Measurements from ENCODE around the gene MGAT4D. TPM values are rescaled to one million over a fixed set of nuclear protein-coding genes. Genes with fewer than 3 reads are reported as not detected.

MGAT4D gene
- not detected for total RNA-seq

DNA sequence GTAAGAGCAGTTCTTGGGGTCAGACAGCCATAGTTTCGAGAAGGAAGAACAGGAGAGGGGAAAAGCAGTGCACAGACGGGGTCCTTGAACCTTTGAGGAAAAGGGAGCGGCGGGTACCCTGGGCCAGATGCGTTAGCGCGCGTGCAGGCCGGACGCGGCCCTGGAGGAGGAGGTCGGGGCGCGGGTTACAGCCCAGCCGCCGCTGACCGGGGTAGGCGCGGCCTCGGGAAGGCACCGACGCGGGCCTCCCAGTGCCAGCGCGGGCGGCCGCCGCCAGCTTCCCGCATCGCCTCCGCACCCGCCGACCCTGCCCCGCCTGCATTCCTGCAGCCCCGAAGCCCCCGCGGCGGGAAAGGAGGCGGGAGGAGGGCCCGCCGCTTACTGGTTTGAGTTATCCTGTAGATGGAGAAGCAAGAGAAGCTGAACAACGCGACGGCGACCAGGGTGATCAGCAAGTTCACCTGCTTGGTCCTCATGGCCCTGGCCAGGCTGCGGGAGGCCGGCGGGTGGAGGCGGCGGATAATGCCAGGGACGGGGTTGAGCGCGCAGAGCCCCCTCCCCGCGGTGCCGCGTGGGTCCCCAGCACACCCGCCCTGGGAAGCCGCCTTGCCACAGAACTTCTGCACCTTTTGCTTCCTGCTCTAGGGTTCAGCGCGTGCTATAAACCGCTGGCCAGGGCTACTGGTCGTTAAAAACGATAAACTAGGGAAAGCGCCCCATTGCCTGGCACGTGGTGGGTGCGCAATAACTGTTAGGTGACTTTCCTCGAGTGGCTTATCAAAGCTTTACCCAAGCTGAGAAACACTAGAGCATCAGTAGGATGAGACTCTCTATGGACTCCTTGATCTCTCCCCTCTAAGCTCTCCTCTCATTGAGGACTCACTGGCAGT lies at the start of gene MGAT4D:
TSS of gene MGAT4D (minus strand) at position 547 of the 890 bp plus-strand sequence. CDS start at position 476, 71 bp downstream.
- TF ChIP-seq, protein P1, sequence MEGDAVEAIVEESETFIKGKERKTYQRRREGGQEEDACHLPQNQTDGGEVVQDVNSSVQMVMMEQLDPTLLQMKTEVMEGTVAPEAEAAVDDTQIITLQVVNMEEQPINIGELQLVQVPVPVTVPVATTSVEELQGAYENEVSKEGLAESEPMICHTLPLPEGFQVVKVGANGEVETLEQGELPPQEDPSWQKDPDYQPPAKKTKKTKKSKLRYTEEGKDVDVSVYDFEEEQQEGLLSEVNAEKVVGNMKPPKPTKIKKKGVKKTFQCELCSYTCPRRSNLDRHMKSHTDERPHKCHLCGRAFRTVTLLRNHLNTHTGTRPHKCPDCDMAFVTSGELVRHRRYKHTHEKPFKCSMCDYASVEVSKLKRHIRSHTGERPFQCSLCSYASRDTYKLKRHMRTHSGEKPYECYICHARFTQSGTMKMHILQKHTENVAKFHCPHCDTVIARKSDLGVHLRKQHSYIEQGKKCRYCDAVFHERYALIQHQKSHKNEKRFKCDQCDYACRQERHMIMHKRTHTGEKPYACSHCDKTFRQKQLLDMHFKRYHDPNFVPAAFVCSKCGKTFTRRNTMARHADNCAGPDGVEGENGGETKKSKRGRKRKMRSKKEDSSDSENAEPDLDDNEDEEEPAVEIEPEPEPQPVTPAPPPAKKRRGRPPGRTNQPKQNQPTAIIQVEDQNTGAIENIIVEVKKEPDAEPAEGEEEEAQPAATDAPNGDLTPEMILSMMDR (IDR thresholded peaks at IDR 0.05): no peak
- Mint-ChIP-seq H3K36me3 (ENCODE audit: low read depth) (no peaks in the 10 kb centered on the region), H3K27me3 (peaks cover 51% of the 10 kb centered on the region), H3K9me3 (no peaks in the 10 kb centered on the region), H3K4me3 (peak within 1 kb of the TSS; percentile 31), H3K27ac (no peak within 1 kb of the TSS), H3K4me1 (ENCODE audit: low read depth) (peaks cover 4% of the 10 kb centered on the region)
- intact Hi-C loops (cut with micrococcal nuclease): no loop called here
- DNase-seq (peak; percentile 6), ATAC-seq (peak; percentile 30)
- ChIA-PET POLR2A (no interaction called here), CTCF (interaction anchor here (0.6 to 1.3 kb wide), 3 partner anchors 8 to 333 kb away, joined by 3 read pairs; no protein-coding TSS in a partner anchor)

DNA sequence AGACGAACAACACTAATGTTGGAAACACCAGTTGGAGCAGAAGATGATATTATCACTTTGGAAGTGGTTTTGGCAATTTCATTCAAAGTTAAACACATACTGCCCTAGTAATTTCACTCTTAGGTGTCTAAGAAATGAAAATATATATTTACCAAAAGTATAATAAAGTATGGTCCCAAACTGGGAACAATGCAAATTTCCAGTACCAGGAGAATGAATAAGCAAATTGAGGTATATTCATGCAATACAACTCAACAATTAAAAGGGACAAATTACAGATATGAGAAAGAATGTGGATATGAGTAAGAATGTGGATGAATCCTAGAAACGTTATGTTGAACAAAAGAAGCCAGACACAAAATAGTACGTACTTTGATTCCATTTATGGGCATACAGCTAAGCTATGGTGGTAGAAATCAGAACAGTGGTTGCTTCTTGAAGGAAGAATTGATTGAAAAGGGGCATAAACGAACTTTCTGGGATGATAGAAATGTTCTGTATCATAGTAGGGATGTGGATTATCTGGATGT lies 35.9 kb upstream of the MGAT4D start:
- POLR2A ChIA-PET: interaction anchor here (0.8 kb wide), 1 partner anchor 148 kb away, joined by 3 read pairs; no protein-coding TSS in a partner anchor
- CTCF ChIA-PET: interaction anchor here (1.8 kb wide), 1 partner anchor 10 kb away, joined by 7 read pairs; the partner anchor contains the start of gene ELMOD2
- H3K27me3 Mint-ChIP-seq: no peaks in the 10 kb centered on the region
- no peak for DNase-seq
- H3K4me3 Mint-ChIP-seq: no peak overlapping the region
- intact Hi-C loops (cut with micrococcal nuclease): no loop called here
- no peaks in the 10 kb centered on the region for H3K4me1 Mint-ChIP-seq (ENCODE audit: low read depth)
- H3K9me3 Mint-ChIP-seq: no peaks in the 10 kb centered on the region
- TF ChIP-seq, protein P1 (IDR thresholded peaks at IDR 0.05): no peak
- ATAC-seq: no peak
- no peak overlapping the region for H3K27ac Mint-ChIP-seq
- peaks cover 15% of the 10 kb centered on the region for H3K36me3 Mint-ChIP-seq (ENCODE audit: low read depth)

DNA sequence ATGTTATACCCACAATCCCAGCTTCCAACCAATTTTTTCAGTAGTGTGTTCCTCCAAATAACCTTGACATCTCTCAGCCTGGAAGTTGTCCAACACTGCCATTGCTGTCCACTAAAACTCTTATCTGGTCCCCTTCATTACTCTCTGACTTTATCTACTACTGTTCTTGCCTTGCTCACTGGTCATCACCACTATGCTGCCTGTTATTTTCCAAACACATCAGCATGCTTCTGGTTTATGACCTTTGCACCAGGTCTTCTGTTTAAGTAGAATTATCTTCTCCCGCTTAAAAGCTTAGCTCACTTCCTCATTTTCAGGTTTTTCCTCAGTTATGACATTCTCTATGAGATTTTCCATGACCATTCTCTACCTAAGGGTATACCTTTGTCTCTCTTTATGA lies 31.3 kb upstream of the MGAT4D start:
- H3K9me3 Mint-ChIP-seq: no peaks in the 10 kb centered on the region
- H3K27me3 Mint-ChIP-seq: no peaks in the 10 kb centered on the region
- CTCF ChIA-PET: no interaction called here

DNA sequence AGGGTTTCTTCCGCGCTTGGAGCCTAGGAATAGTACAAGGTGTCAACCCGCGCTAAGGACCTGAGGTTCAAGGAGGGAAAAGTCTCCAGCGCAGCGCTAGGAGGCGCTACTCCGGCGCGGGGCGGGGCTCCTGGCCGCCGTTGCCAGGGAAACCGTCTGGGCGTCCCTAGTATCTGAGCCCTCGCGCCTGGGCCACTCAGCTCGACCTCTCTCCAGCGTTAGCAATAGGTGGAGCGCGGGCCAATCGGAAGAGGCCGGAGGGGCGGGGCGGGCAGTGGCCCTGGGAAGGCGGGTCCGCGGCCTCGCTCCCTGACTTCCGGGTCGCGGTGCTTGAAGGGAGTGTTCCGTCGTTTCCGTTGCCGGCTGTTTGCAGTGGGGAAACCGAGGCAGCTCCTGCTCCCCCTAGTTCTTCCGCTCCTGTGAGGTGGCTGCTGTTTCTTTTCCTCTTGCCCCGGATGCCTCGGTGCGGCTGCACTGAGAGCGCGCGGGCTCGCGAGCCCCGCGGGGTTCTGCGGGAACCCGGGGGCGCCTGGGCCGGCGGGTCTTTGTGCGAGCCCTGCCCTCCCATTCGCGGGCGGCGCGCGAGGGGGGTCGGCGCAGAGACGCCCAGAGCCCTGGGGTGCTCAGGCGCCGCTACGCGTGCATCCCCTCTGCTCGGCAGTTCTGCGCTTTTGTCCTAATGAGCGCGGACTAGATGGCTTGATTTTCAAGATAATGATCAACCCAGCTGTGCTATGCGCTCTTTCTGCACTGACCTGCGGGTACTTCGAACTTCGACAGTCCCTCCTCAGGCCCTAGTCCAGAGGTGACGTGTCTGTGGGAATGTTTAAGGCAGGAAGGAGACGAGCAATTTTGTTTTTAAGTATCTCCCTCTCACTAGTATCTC lies 26.0 kb upstream of the MGAT4D start, which contains the start of gene ELMOD2:
TSS of gene ELMOD2 (plus strand) at position 312 of the 886 bp plus-strand sequence. CDS start 1,261 bp downstream, outside the sequence.
- no peaks in the 10 kb centered on the region for H3K27me3 Mint-ChIP-seq
- no peaks in the 10 kb centered on the region for H3K9me3 Mint-ChIP-seq
- H3K36me3 Mint-ChIP-seq (ENCODE audit: low read depth): peaks cover 8% of the 10 kb centered on the region
- ChIA-PET CTCF (interaction anchor here (0.5 to 2.1 kb wide), 21 partner anchors 9 to 559 kb away, joined by 3 to 13 read pairs (median 4); partner anchors contain the start of genes CLGN and SCOC), POLR2A (interaction anchor here (1.0 kb wide), 1 partner anchor 9 kb away, joined by 3 read pairs; no protein-coding TSS in a partner anchor)
- H3K4me1 Mint-ChIP-seq (ENCODE audit: low read depth): peaks cover 15% of the 10 kb centered on the region
- intact Hi-C loops (cut with micrococcal nuclease): no loop called here
- H3K27ac Mint-ChIP-seq: peak within 1 kb of the TSS; percentile 82
- ATAC-seq: peak; percentile 100
- TF ChIP-seq, protein P1 (IDR thresholded peaks at IDR 0.05): peak; percentile 91
- peak; percentile 99 for DNase-seq
- peak within 1 kb of the TSS; percentile 91 for H3K4me3 Mint-ChIP-seq

More for the DNA sequence above, 31.3 kb upstream of the MGAT4D start:
- POLR2A ChIA-PET: no interaction called here
- H3K4me3 Mint-ChIP-seq: no peak overlapping the region
- peaks cover 12% of the 10 kb centered on the region for H3K36me3 Mint-ChIP-seq (ENCODE audit: low read depth)
- peaks cover 9% of the 10 kb centered on the region for H3K4me1 Mint-ChIP-seq (ENCODE audit: low read depth)
- TF ChIP-seq, protein P1 (IDR thresholded peaks at IDR 0.05): no peak
- ATAC-seq (no peak), DNase-seq (no peak)
- intact Hi-C loops (cut with micrococcal nuclease): no loop called here
- no peak overlapping the region for H3K27ac Mint-ChIP-seq

Measured in activated CD8-positive, alpha-beta T cell treated with anti-CD3 and anti-CD28 coated beads for 36 hours (primary cell).